WTC11 (cell line): ENCODE results near the gene RTN4RL1. TPM values are rescaled to one million over a fixed set of nuclear protein-coding genes. Genes with fewer than 3 reads are reported as not detected.

Experiments
- ATAC-seq: fragments of 200-7000 bp; cut with Tn5 transposase; 2 replicates; pipeline ENCODE4 v1.10.0; 2021; ENCODE audit warnings: mild to moderate bottlenecking, moderate library complexity
- CTCF ChIA-PET: fragments of 300-600 bp; sonication (Branson Sonifier 250); formaldehyde crosslinking; loops from one replicate; lab custom pipeline; 2021; ENCODE audit warnings: antibody characterized with exemption; lab: Charles Lee
- POLR2A ChIA-PET: fragments of 350-600 bp; sonication (Branson Sonifier 250); formaldehyde crosslinking; loops from one replicate; lab custom pipeline; 2021; ENCODE audit warnings: antibody characterized with exemption; lab: Charles Lee
- DNase-seq: peaks from one replicate; pipeline ENCODE4 v3.0.0; 2021; ENCODE audit warnings: low spot score
- H3K27ac Mint-ChIP-seq: 2 replicates; pipeline ENCODE4 v1.8.0; 2021; ENCODE audit warnings: mixed read lengths
- H3K27me3 Mint-ChIP-seq: 2 replicates; pipeline ENCODE4 v1.8.0; 2021; ENCODE audit warnings: low read depth, mild to moderate bottlenecking, moderate library complexity, mixed read lengths
- H3K36me3 Mint-ChIP-seq: 2 replicates; pipeline ENCODE4 v1.8.0; 2021; ENCODE audit warnings: mixed read lengths
- H3K4me1 Mint-ChIP-seq: 2 replicates; pipeline ENCODE4 v1.8.0; 2022; ENCODE audit warnings: mixed read lengths
- H3K4me3 Mint-ChIP-seq: 2 replicates; pipeline ENCODE4 v1.8.0; 2021; ENCODE audit warnings: mild to moderate bottlenecking, moderate library complexity, mixed read lengths
- H3K9me3 Mint-ChIP-seq: 2 replicates; pipeline ENCODE4 v1.8.0; 2021; ENCODE audit warnings: mixed read lengths
- ATF2 ChIP-seq: sonication (generic); formaldehyde crosslinking; IDR thresholded peaks from 2 replicates; pipeline ENCODE4 v1.8.1; 2022; ENCODE audit warnings: low read depth, missing genetic modification reagents, borderline replicate concordance
- CREM ChIP-seq: sonication (generic); formaldehyde crosslinking; IDR thresholded peaks from 2 replicates; pipeline ENCODE4 v1.8.1; 2022; ENCODE audit warnings: mild to moderate bottlenecking, missing genetic modification reagents, moderate library complexity
- CTCF ChIP-seq: fragments of 200-600 bp; IDR thresholded peaks from 2 replicates; pipeline ENCODE4 v1.8.0; 2022; ENCODE audit warnings: antibody characterized with exemption
- E2F4 ChIP-seq: sonication (generic); formaldehyde crosslinking; IDR thresholded peaks from 2 replicates; pipeline ENCODE4 v1.8.1; 2022; ENCODE audit warnings: low read depth, mild to moderate bottlenecking, moderate library complexity, missing genetic modification reagents, borderline replicate concordance
- FOXK1 ChIP-seq: sonication (generic); formaldehyde crosslinking; IDR thresholded peaks from 2 replicates; pipeline ENCODE4 v1.8.0; 2022; ENCODE audit warnings: mild to moderate bottlenecking, moderate library complexity, missing genetic modification reagents
- FOXP1 ChIP-seq: sonication (generic); formaldehyde crosslinking; IDR thresholded peaks from 2 replicates; pipeline ENCODE4 v1.8.0; 2022; ENCODE audit warnings: missing genetic modification reagents, mild to moderate bottlenecking, moderate library complexity, borderline replicate concordance
- GRHL2 ChIP-seq: fragments of 250-450 bp; sonication (Bioruptor Pico); IDR thresholded peaks from 2 replicates; pipeline ENCODE4 v1.8.0; 2022; ENCODE audit warnings: mild to moderate bottlenecking, moderate library complexity; ENCODE audit not compliant: insufficient replicate concordance, severe bottlenecking
- JAZF1 ChIP-seq: fragments of 250-450 bp; sonication (Bioruptor Pico); IDR thresholded peaks from 2 replicates; pipeline ENCODE4 v1.9.0; 2021; ENCODE audit warnings: moderate library complexity, mild to moderate bottlenecking, inconsistent platforms
- JUN ChIP-seq: sonication (generic); formaldehyde crosslinking; IDR thresholded peaks from 2 replicates; pipeline ENCODE4 v1.8.0; 2023; ENCODE audit warnings: mild to moderate bottlenecking, missing genetic modification reagents
- PRDM15 ChIP-seq: sonication (generic); formaldehyde crosslinking; IDR thresholded peaks from 2 replicates; pipeline ENCODE4 v1.8.0; 2022; ENCODE audit warnings: missing genetic modification reagents
- RELA ChIP-seq: sonication (generic); formaldehyde crosslinking; IDR thresholded peaks from 2 replicates; pipeline ENCODE4 v1.8.1; 2022; ENCODE audit warnings: missing genetic modification reagents, mild to moderate bottlenecking, borderline replicate concordance
- TP53 ChIP-seq: sonication (generic); formaldehyde crosslinking; IDR thresholded peaks from 2 replicates; pipeline ENCODE4 v1.8.1; 2023; ENCODE audit warnings: mild to moderate bottlenecking, missing genetic modification reagents
- ZNF138 ChIP-seq: sonication (generic); formaldehyde crosslinking; conservative IDR thresholded peaks from 2 replicates; pipeline ENCODE4 v1.8.1; 2022; ENCODE audit warnings: mild to moderate bottlenecking, moderate library complexity, missing genetic modification reagents
- ZNF281 ChIP-seq: sonication (generic); formaldehyde crosslinking; IDR thresholded peaks from 2 replicates; pipeline ENCODE4 v1.8.0; 2023; ENCODE audit warnings: mild to moderate bottlenecking, missing genetic modification reagents
- ZNF423 ChIP-seq: fragments of 250-450 bp; sonication (Bioruptor Pico); IDR thresholded peaks from 2 replicates; pipeline ENCODE4 v2.1.2; 2022; ENCODE audit warnings: mild to moderate bottlenecking, moderate library complexity
- ZNF512 ChIP-seq: sonication (generic); formaldehyde crosslinking; IDR thresholded peaks from 2 replicates; pipeline ENCODE4 v1.8.1; 2022; ENCODE audit warnings: missing genetic modification reagents, borderline replicate concordance
- ZSCAN18 ChIP-seq: fragments of 250-450 bp; sonication (Bioruptor Pico); IDR thresholded peaks from 2 replicates; pipeline ENCODE4 v2.1.2; 2022; ENCODE audit warnings: mild to moderate bottlenecking, moderate library complexity
- total RNA-seq: library from RNA; stranded (reverse); gene quantifications from 3 replicates; pipeline ENCODE4 v1.2.3, GENCODE V29; 2021

Gene RTN4RL1
- total RNA-seq, 1 experiment from 2014 or later, result 0.72 TPM

GRCh38 chr17:2040942-2041560 is 15.9 kb upstream of the RTN4RL1 start (continued):
- no peak for TF ChIP-seq ZNF281 (CRISPR knock-in tag)

- Mint-ChIP-seq H3K27me3 (peaks cover 4% of the 10 kb centered on the region), H3K9me3 (no peaks in the 10 kb centered on the region), H3K4me3 (peak overlapping the region; percentile 90), H3K36me3 (peaks cover 10% of the 10 kb centered on the region), H3K27ac (no peak overlapping the region; the same call in 1 of the 2 replicates), H3K4me1 (peaks cover 4% of the 10 kb centered on the region)
- TF ChIP-seq ZSCAN18 (CRISPR knock-in tag), result no peak
- TF ChIP-seq FOXP1 (CRISPR knock-in tag), result no peak
- TF ChIP-seq ZNF512 (CRISPR knock-in tag), result no peak
- TF ChIP-seq JAZF1 (CRISPR knock-in tag), result no peak
- no peak for TF ChIP-seq CREM (CRISPR knock-in tag)
- TF ChIP-seq PRDM15 (CRISPR knock-in tag), result no peak
- TF ChIP-seq CTCF, result no peak
- no peak for TF ChIP-seq GRHL2 (CRISPR knock-in tag)
- no peak for TF ChIP-seq TP53 (CRISPR knock-in tag)
- TF ChIP-seq FOXK1 (CRISPR knock-in tag), result no peak
- no peak for TF ChIP-seq RELA (CRISPR knock-in tag)
- no peak for TF ChIP-seq E2F4 (CRISPR knock-in tag)
- no peak for TF ChIP-seq ZNF138
- no peak for TF ChIP-seq JUN
- no peak for TF ChIP-seq ZNF423 (CRISPR knock-in tag)
- TF ChIP-seq ATF2 (CRISPR knock-in tag), result no peak
- ChIA-PET POLR2A (no interaction called here), CTCF (interaction anchor here (0.8 to 1.4 kb wide), 4 partner anchors 14 to 175 kb away, joined by 3 to 4 read pairs (median 3); no protein-coding TSS in a partner anchor)
- no peak for ATAC-seq
- DNase-seq, result no peak
These were observed 15.2 kb upstream of the RTN4RL1 start for GRCh38 chr17:2040219-2040827.
